Liver (tissue), 9 donors: Measurements from ENCODE around the gene PLGLB2. TPM values are rescaled to one million over a fixed set of nuclear protein-coding genes. Genes with fewer than 3 reads are reported as not detected.
"Not testable (repeated sequence)": the region's sequence is repeated elsewhere in the genome, so short reads cannot be mapped to it uniquely, and the experiment has no call there.

ENCODE experiments used
- DNase-seq: peaks from one replicate; pipeline ENCODE4 v3.0.0-alpha.2; 2017; ENCODE audit warnings: low spot score
- H3K27ac ChIP-seq, 2 donors: one replicate each; pipeline ENCODE4 v1.7.0; 2013; ENCODE audit warnings: inconsistent platforms in 2 of 2, low read length in 2 of 2, control low read depth in 1 of 2, low read depth in 1 of 2, mild to moderate bottlenecking in 1 of 2
- H3K27me3 ChIP-seq, 4 donors: one replicate each; pipeline versions ENCODE4 v1.6.1 to v1.7.0; 2013; ENCODE audit warnings: low read length in 3 of 4, inconsistent platforms in 1 of 4, mild to moderate bottlenecking in 1 of 4, moderate library complexity in 1 of 4; ENCODE audit not compliant: control insufficient read depth in 4 of 4, insufficient read depth in 4 of 4
- H3K36me3 ChIP-seq, 4 donors: one replicate each; pipeline versions ENCODE4 v1.6.1 to v1.7.0; 2013; ENCODE audit warnings: low read length in 3 of 4, mild to moderate bottlenecking in 3 of 4, low read depth in 1 of 4, moderate library complexity in 1 of 4; ENCODE audit not compliant: control insufficient read depth in 4 of 4, insufficient read depth in 3 of 4
- H3K4me1 ChIP-seq, 4 donors: one replicate each; pipeline versions ENCODE4 v1.6.1 to v1.7.0; 2013; ENCODE audit warnings: low read length in 3 of 4, mild to moderate bottlenecking in 3 of 4, moderate library complexity in 1 of 4; ENCODE audit not compliant: control insufficient read depth in 4 of 4, insufficient read depth in 4 of 4
- H3K4me3 ChIP-seq, 3 donors: one replicate each; pipeline versions ENCODE4 v1.6.1 to v1.7.0; 2013; ENCODE audit warnings: low read length in 3 of 3, control low read depth in 1 of 3, low read depth in 1 of 3, mild to moderate bottlenecking in 1 of 3
- H3K9ac ChIP-seq, 2 donors: one replicate each; pipeline ENCODE4 v1.7.0; 2013; ENCODE audit warnings: low read length in 2 of 2, mild to moderate bottlenecking in 2 of 2, moderate library complexity in 2 of 2, control low read depth in 1 of 2, low read depth in 1 of 2
- H3K9me3 ChIP-seq, 4 donors: one replicate each; pipeline versions ENCODE4 v1.6.1 to v1.7.0; 2013; ENCODE audit warnings: low read length in 3 of 4; ENCODE audit not compliant: control insufficient read depth in 4 of 4
- EGR1 ChIP-seq, 2 donors: IDR thresholded peaks; 2 replicates each; pipeline ENCODE4 v1.6.1; 2016 to 2018; ENCODE audit warnings: antibody characterized with exemption in 2 of 2, low read depth in 2 of 2
- FOXA2 ChIP-seq: IDR thresholded peaks from 2 replicates; pipeline ENCODE4 v1.6.1; 2016; ENCODE audit warnings: antibody characterized with exemption
- HNF4A ChIP-seq, 2 donors: conservative IDR thresholded peaks; 2 replicates each; pipeline ENCODE4 v1.6.1; 2016; ENCODE audit warnings: antibody characterized with exemption in 2 of 2, mild to moderate bottlenecking in 2 of 2
- JUND ChIP-seq, 2 donors: IDR thresholded peaks; 2 replicates each; pipeline ENCODE4 v1.6.1; 2016; ENCODE audit warnings: antibody characterized with exemption in 2 of 2
- RXRA ChIP-seq, 2 donors: IDR thresholded peaks; 2 replicates each; pipeline ENCODE4 v1.6.1; 2017 to 2018; ENCODE audit warnings: antibody characterized with exemption in 2 of 2, mild to moderate bottlenecking in 1 of 2
- SP1 ChIP-seq: IDR thresholded peaks from 2 replicates; pipeline ENCODE4 v1.6.1; 2018; ENCODE audit warnings: antibody characterized with exemption, mild to moderate bottlenecking
- TAF1 ChIP-seq: conservative IDR thresholded peaks from 2 replicates; pipeline ENCODE4 v1.6.1; 2016; ENCODE audit warnings: antibody characterized with exemption, mild to moderate bottlenecking
- YY1 ChIP-seq: IDR thresholded peaks from 2 replicates; pipeline ENCODE4 v1.6.1; 2016; ENCODE audit warnings: antibody characterized with exemption, mild to moderate bottlenecking
- WGBS: extraction: QIAGEN DNeasy Blood & Tissue Kit; methylation state at CpG from one replicate; pipeline ENCODE4 v1.1.7; 2013; 5-methylcytosine and 5-hydroxymethylcytosine counted together
- polyA plus RNA-seq, 2 donors: library from polyadenylated mRNA; stranded (reverse) in 1 of 2; unstranded in 1 of 2; fragments of 200-250 nt in 1 of 2; fragments of >200 nt in 1 of 2; fragmentation: Nextera tagmentation in 1 of 2; extraction: Ambion mirVana in 1 of 2; gene quantifications; one replicate each; pipeline versions ENCODE4 v1.2.1 to v1.2.3, GENCODE V29; 2013 to 2015
- total RNA-seq, 2 donors: library from RNA; depleted of rRNA; stranded (reverse); fragments of >200 nt; gene quantifications; one replicate each; pipeline ENCODE4 v1.2.3, GENCODE V29; 2014
- donor health status: healthy.
- donor health status: healthy.
- donor health status: healthy.
- donor health status: healthy.
- donor health status: healthy.

The PLGLB2 gene
- 100 to 1,000 TPM; 103 to 450 TPM for total RNA-seq
- polyA plus RNA-seq = 100 to 1,000 TPM; 347 to 506 TPM

DNA sequence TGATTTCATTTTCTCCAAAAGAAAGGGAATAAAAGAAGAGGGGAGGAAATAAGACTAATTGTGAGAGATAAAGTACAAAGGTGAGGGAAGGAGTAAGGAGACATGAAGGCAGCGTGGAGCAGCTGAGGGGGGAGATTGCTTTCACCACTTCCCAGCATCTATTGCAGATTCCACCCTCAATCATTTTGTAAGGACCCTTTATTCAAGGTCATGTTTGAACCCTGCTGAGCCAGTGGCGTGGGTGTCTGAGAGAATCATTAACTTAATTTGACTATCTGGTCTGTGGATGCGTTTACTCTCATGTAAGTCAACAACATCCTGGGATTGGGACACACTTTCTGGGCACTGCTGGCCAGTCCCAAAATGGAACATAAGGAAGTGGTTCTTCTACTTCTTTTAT, at the start of gene PLGLB2:
Gene PLGLB2 (plus strand): TSS at position 297 of the 400 bp plus-strand sequence. CDS start 67 bp downstream, at position 364.
- H3K4me3 ChIP-seq, H3K9me3 ChIP-seq, H3K27me3 ChIP-seq, H3K4me1 ChIP-seq, H3K27ac ChIP-seq, H3K36me3 ChIP-seq, DNase-seq: not testable (repeated sequence)
- TF ChIP-seq JUND (IDR thresholded peaks at IDR 0.05) (peak in 1 of 2 donors; percentile 9), SP1 (peak; percentile 49), TAF1 (peak; percentile 18), YY1 (peak; percentile 16), FOXA2 (peak; percentile 15), HNF4A (conservative IDR thresholded peaks at IDR 0.05) (peak; percentile 40 to 42), EGR1 (IDR thresholded peaks at IDR 0.05; ENCODE audit: low read depth in 2 of 2) (peak; percentile 78 to 90), RXRA (IDR thresholded peaks at IDR 0.05) (peak; percentile 58 to 61)
- H3K9ac ChIP-seq = peak within 1 kb of the TSS in 1 of 2 donors; percentile 22
- 26% methylated on average over 1 of the region's 3 CpGs for WGBS

DNA sequence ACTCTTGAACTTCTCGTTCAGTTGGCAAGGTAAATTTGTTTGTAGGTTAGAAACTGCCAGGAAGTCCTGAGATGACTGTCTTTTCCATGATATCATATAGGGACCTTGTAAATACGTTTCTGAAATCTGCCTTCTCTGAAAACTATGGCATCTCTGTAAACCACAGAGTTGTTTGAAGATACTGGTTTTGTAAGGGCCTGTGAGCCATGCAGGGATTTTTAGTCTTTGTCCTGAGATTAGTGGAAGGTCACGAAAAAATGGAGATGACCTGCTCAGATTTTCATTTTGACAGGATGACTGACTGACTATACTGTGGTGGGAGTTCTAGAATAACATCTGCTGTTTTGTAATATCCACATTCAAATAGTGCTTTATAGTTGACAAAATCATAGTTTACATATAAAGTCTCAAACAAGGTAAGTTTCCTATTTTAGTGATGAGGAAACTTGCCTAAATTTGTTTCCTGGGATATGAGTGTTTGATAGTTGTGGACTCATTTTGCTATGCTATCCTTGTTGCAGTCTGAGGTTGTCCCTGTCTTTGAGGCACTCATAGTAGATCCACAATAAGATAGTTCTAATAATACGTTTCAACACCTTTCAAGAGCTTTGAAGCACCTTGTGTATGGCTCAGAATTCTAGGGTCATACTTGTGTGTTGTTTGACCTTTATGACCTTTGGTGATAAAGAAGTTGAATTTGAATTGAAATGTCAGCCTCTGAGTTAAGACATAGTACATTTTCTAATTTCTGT, 43.1 kb upstream of the PLGLB2 start:
- H3K4me1 ChIP-seq, DNase-seq, H3K4me3 ChIP-seq, H3K9ac ChIP-seq, H3K27ac ChIP-seq, H3K36me3 ChIP-seq, H3K9me3 ChIP-seq, H3K27me3 ChIP-seq: not testable (repeated sequence)
- WGBS = 88% methylated on average over 2 of the region's 4 CpGs

DNA sequence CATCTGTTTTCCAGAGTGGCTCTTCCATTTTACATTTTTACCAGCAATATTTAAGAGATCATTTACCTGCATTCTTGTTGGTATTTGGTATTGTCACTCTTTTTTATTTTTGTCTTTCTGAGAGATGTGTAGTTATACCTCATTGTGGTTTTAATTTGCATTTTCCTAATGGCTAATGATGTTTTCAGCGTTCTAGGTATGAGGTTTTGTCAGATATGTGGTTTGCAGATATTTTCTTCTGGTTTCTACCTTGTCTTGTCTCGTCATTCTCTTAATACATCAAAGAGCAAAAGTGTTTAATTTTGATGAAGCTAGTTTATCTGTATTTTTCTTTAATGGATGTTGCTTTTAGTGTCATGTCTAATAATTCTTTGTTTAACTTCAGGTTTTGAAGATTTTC, 39.5 kb upstream of the PLGLB2 start:
- WGBS = 79% methylated on average over 2 of the region's 2 CpGs
- not testable (repeated sequence) for H3K4me3 ChIP-seq, DNase-seq, H3K9me3 ChIP-seq, H3K27me3 ChIP-seq, H3K27ac ChIP-seq, H3K9ac ChIP-seq, H3K36me3 ChIP-seq, H3K4me1 ChIP-seq

DNA sequence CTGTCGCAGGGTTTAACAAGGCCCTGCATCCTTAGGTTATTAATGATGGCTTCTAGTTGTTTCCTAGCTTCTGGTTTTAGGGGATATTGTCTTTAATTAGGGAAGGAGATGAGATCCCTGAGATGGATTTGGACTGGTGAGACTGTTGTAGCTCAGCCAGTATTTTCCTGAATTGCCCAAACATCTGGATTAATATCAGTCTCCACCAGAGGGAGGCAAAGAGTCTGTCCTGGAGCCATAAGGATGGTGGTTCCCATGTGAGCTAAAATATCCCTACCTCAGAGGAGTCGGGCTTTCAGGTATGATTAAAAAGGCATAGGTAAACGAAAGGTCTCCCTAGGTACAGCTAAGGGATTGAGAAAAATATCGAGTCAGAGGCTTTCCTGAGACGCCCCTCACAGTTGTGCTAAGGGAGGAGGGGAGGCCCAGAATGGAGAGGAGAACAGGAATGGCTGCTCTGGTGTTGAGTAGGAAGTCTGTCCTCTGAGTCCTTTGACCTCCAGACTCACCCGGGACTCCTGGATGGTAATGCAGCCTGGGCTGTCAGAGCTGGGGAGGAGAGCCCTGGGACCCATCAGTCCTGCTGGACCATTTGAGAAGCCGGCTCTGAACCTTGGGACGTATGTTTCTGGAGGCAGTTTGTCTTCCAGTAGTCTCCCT, 19.8 kb upstream of the PLGLB2 start:
- not testable (repeated sequence) for H3K27me3 ChIP-seq, H3K27ac ChIP-seq, H3K4me3 ChIP-seq, H3K9me3 ChIP-seq, DNase-seq, H3K36me3 ChIP-seq, H3K9ac ChIP-seq, H3K4me1 ChIP-seq
- no CpG with 5 or more reads among the region's 8 CpGs for WGBS

DNA sequence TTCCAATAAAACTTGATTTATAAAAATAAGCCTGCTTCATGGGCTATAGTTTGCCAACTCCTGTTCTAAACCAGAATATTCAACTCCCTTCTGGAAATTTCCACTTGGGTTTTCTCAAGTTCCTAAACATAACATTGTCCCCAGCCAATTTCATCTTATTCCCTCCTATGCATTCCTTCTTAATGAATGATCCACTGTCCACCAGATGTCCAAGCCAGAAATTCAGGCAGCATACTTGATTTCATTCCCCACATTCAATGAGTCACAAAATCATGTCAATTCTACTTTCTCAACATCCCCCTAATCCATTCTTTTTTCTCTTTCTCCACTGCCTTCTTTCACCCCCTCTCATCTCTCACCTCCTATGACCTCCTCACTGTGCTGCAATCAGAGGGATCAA, 7.0 kb upstream of the PLGLB2 start:
- H3K9me3 ChIP-seq, H3K9ac ChIP-seq, H3K4me1 ChIP-seq, DNase-seq, H3K4me3 ChIP-seq, H3K27me3 ChIP-seq, H3K27ac ChIP-seq, H3K36me3 ChIP-seq: not testable (repeated sequence)

DNA sequence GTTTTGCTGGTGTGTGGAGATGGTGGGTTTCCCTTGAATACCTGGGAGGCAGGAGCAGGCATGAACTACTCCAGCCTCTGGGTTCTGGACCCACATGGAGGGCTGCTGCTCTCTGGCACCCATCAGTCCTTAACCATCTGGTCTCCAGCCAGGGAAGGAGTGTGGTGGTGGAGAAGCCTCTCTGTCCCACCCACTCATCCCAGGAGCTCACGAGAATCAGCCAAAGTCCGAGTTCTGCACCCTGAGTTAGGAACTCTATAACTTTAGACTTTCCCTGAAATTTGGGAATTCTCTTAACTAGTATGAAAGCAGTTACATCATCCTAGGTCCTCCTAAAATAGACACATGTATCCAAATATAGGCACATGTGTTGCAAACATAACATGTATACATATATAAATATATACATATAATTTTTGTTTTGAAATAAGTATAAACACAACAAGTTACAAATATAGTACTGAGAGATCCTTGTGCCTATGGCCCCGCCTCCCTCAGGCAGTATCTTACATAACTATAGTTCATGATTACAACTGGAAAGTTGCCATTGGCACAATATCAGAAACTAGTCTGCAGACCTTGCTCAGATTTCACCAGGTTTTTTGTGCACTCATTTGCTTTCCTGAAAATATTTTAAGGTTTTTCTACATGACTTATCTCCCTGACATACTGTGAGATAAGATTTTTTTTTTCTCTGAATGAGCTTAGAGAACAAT, 5.3 kb upstream of the PLGLB2 start:
- WGBS = no CpG with 5 or more reads among the region's 3 CpGs

DNA sequence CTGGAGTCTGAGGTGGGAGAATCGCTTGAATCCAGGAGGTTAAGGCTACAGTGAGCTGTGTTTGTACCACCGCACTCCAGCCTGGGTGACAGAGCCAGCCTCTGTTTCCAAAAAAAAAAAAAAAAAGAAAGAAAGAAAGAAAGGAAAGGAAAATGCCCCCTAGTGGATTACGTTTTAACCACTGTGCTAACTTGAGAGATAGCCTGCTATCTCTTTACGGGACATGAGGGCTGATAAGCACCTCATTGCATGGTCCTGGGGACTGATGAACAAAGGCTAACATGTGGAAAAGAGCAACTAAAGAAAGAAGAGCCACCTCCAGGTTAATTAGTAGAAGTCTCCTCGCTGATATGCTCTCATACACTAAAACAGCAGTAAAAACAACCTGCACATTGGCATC, 4.2 kb upstream of the PLGLB2 start:
- DNase-seq, H3K4me1 ChIP-seq, H3K27ac ChIP-seq, H3K9me3 ChIP-seq, H3K4me3 ChIP-seq, H3K27me3 ChIP-seq, H3K9ac ChIP-seq, H3K36me3 ChIP-seq: not testable (repeated sequence)
- 59% methylated on average over 1 of the region's 5 CpGs for WGBS

More for the DNA sequence above, 5.3 kb upstream of the PLGLB2 start:
- not testable (repeated sequence) for H3K27me3 ChIP-seq, DNase-seq, H3K9me3 ChIP-seq, H3K9ac ChIP-seq, H3K27ac ChIP-seq, H3K4me1 ChIP-seq, H3K4me3 ChIP-seq, H3K36me3 ChIP-seq
